NCI-H82 treated with DMSO at 0.1 percent for 48 hours (cell line): ENCODE data around the gene PBRM1.
"Not testable (repeated sequence)": the region's sequence is repeated elsewhere in the genome, so short reads cannot be mapped to it uniquely, and the experiment has no call there.

Experiments
- DNase-seq: peaks from one replicate; lab custom pipeline; 2025; ENCODE audit not compliant: unreplicated experiment; lab: John Stamatoyannopoulos, UW

Gene PBRM1

GRCh38 chr3:52536369-52537164 is 149.1 kb downstream of the PBRM1 start, which contains the start of gene UQCC5:
Gene UQCC5, plus strand, starts transcription at chr3:52536605. Its CDS starts 151 bp downstream, at chr3:52536756.
- peak; percentile 79 for DNase-seq

- no peak for DNase-seq
Measured at GRCh38 chr3:52536112-52536368, 149.7 kb downstream of the PBRM1 start.

- no peak for DNase-seq
Measured at GRCh38 chr3:52535411-52536111, 150.2 kb downstream of the PBRM1 start.

GRCh38 chr3:52534281-52535183 is 151.2 kb downstream of the PBRM1 start:
- no peak for DNase-seq

- DNase-seq = no peak
Measured at GRCh38 chr3:52533623-52534280, 152.0 kb downstream of the PBRM1 start, which contains the start of gene NT5DC2. Gene NT5DC2, minus strand, starts transcription at chr3:52533857. Its CDS starts 120 bp downstream, at chr3:52533737.

- DNase-seq = no peak
Measured at GRCh38 chr3:52532838-52533622, 152.7 kb downstream of the PBRM1 start.

GRCh38 chr3:52532517-52532837 is 153.2 kb downstream of the PBRM1 start:
- DNase-seq = no peak

GRCh38 chr3:52531860-52532516 is 153.7 kb downstream of the PBRM1 start:
- DNase-seq = no peak

- DNase-seq = no peak
Measured at GRCh38 chr3:52530918-52531826, 154.5 kb downstream of the PBRM1 start.

- peak; percentile 68 for DNase-seq
Measured at GRCh38 chr3:52529376-52530333, 156.1 kb downstream of the PBRM1 start.

- no peak for DNase-seq
Measured at GRCh38 chr3:52528586-52529375, 156.9 kb downstream of the PBRM1 start.

- no peak for DNase-seq
Measured at GRCh38 chr3:52527732-52528585, 157.8 kb downstream of the PBRM1 start.

- DNase-seq = no peak
Measured at GRCh38 chr3:52527039-52527731, 158.5 kb downstream of the PBRM1 start.

GRCh38 chr3:52526671-52527038 is 159.1 kb downstream of the PBRM1 start:
- not testable (repeated sequence) for DNase-seq
